GM20000 (cell line): ENCODE data around the gene PEAK1.

Source experiments
- DNase-seq: peaks from one replicate; pipeline ENCODE4 v3.0.0; 2012; ENCODE audit warnings: low spot score
- CTCF ChIP-seq: IDR thresholded peaks from 2 replicates; pipeline ENCODE4 v1.5.1; 2012; ENCODE audit warnings: mild to moderate bottlenecking, control low read depth; ENCODE audit errors: extremely low read depth, missing control alignments

The PEAK1 gene

GRCh38 chr15:77115179-77115578, 304.7 kb downstream of the PEAK1 start:
- no peak for DNase-seq
- no peak for TF ChIP-seq CTCF

DNA sequence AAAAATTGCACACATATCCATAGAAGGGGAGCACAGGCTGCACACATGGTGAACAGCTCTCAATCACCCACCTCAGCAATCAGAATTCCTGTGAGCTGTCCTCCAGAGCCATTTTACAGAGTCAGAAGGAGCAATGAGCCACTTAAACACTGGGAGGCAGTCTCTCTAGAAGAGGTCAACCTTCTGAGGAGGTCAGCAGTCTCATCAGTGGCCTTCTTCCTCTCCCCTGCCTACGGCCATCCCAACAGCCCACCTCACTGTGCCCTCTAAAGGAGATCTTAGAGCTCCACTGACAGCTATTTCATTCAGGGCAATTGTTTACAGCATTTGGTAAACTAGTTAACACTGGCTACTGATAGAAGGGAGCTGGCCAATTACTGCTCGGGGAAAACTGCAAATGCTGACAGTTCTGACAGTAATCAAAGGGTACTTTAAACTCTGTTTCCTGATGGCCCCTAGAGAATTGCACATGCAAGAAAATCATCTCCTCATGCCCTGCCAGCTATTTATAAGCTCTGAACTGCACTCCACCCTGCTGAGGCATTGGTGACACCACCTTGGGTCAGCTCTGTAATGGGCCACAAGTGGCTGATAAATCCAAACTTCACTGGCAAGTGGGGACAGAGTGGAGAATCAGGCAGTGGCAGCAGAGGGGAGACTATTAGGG, 306.9 kb downstream of the PEAK1 start:
- no peak for TF ChIP-seq CTCF
- no peak for DNase-seq

- TF ChIP-seq CTCF: no peak
- DNase-seq: no peak
Measured at GRCh38 chr15:77111789-77112188, 308.1 kb downstream of the PEAK1 start.

DNA sequence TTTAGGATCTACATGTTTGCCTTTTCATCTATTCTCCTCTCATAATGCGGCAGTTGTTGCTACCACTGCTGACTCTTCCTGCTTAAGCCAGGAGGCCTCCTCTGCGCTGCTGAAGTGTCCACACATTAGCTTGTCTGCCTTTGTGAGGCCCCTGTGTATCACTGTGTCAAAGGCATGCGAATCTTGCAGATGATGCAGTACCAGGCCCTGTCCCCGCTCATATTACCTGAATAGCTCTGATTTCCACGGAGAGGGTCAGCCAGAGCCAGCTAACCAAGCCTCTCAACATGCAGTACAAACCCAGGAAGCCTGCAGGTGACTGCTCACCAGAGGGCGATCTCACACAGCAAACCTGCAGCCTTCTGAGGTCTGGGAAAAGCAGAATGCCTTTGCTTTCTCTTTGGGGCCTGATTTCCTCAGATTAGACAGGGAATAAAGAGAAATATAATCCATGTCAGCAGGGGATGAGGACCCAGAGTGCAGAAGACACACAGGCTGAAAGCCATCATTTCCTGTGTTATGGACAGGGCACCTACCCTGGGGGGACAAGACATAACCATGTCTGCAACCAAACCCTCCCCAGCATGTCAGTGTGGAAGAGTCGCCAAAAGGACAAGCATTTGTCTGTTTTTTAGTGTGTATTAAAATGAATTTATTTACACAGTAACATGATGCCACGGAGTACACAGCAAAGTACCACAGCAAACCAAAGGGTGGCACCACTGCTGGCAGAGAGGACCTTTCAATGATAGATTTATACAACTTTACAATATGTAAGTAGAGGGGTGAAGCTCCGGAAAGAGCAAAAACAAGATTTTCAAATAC, 312.2 kb downstream of the PEAK1 start:
- TF ChIP-seq CTCF: peak; percentile 58
- peak; percentile 59 for DNase-seq

DNA sequence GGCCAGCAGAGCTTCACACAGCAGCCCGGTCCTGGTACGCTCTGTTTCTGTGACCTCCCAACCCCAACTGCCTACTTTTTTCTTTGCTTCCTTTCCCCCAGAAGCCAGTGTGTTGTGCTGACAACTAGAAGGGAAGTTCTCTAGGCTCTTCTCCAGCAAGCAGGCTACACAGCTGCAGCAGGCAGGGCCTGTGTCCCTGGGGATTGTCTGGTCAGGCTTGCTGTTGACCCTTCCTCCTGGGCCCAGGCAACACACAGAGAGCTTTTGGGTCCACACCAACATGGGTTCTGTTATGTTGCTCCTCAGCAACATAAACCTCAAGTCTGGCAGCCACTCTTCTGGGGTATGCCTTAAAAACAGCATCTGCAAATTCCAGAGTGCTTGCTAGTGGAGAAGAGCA, 312.8 kb downstream of the PEAK1 start:
- TF ChIP-seq CTCF: no peak
- no peak for DNase-seq

- DNase-seq: no peak
- TF ChIP-seq CTCF: no peak
Measured at GRCh38 chr15:77104155-77104554, 315.7 kb downstream of the PEAK1 start.

- no peak for TF ChIP-seq CTCF
- DNase-seq: no peak
Measured at GRCh38 chr15:77099741-77100463, 320.0 kb downstream of the PEAK1 start.
